ENCODE measurements around the gene SLC4A3. TPM values are rescaled to one million over a fixed set of nuclear protein-coding genes. Genes with fewer than 3 reads are reported as not detected.
"Not testable (repeated sequence)": the region's sequence is repeated elsewhere in the genome, so short reads cannot be mapped to it uniquely, and the experiment has no call there.

SLC4A3 gene
- total RNA-seq, 5 donors from 2014 or later (not counting 1 experiment from before 2014, with no cell fraction given): 0.08 to 0.47 (median 0.37) TPM

- Mint-ChIP-seq H3K9me3 (peaks cover 0 to 4% (median 0%) of the 10 kb centered on the region in 3 donors), H3K27me3 (peaks cover 16 to 31% of the 10 kb centered on the region in 2 donors), H3K4me3 (no peak overlapping the region), H3K27ac (no peak overlapping the region), H3K4me1 (peaks cover 0 to 1% (median 0%) of the 10 kb centered on the region in 3 donors), H3K36me3 (no peaks in the 10 kb centered on the region)
- no peaks in the 10 kb centered on the region for H3K9me3 ChIP-seq
- DNase-seq: no peak
- no peaks in the 10 kb centered on the region for H3K4me1 ChIP-seq (ENCODE audit: control insufficient read depth in 1 of 2, extremely low read depth in 1 of 2, insufficient read depth in 2 of 2, low read length in 2 of 2)
- POLR2A ChIA-PET: no interaction called here
- peaks cover 2 to 17% of the 10 kb centered on the region in 2 experiments for H3K27me3 ChIP-seq (replicated peaks in 1 of 2; ENCODE audit: control insufficient read depth in 2 of 2, extremely low read depth in 1 of 2, insufficient read depth in 2 of 2, low read length in 1 of 2)
- H3K4me3 ChIP-seq (ENCODE audit: control insufficient read depth in 1 of 2, extremely low read depth in 1 of 2, low read length in 1 of 2): no peak overlapping the region
- CTCF ChIA-PET: interaction anchor here in 1 of 2 donors (1.1 kb wide), 1 partner anchor 10 kb away, joined by 3 read pairs; no protein-coding TSS in a partner anchor
- H3K36me3 ChIP-seq (ENCODE audit: control insufficient read depth in 2 of 2, extremely low read depth in 1 of 2, insufficient read depth in 1 of 2, low read length in 1 of 2): no peaks in the 10 kb centered on the region
- ATAC-seq (replicated peaks in 1 of 4): no peak
- WGBS (ENCODE audit: insufficient coverage): no CpG with 5 or more reads among the region's 1 CpG
- no peak overlapping the region for H3K27ac ChIP-seq (ENCODE audit: low read length)
Measured at GRCh38 chr2:219679571-219679970, 52.1 kb downstream of the SLC4A3 start.

- POLR2A ChIA-PET: no interaction called here
- Mint-ChIP-seq H3K27ac (no peak overlapping the region), H3K4me1 (peaks cover 8 to 10% (median 8%) of the 10 kb centered on the region in 3 donors), H3K27me3 (peaks cover 10 to 23% of the 10 kb centered on the region in 2 donors), H3K36me3 (no peaks in the 10 kb centered on the region), H3K9me3 (peaks cover 0 to 4% (median 0%) of the 10 kb centered on the region in 3 donors), H3K4me3 (no peak overlapping the region)
- Histone ChIP-seq H3K4me1 (ENCODE audit: control insufficient read depth in 1 of 2, extremely low read depth in 1 of 2, insufficient read depth in 2 of 2, low read length in 2 of 2) (peaks cover 0 to 6% of the 10 kb centered on the region in 2 experiments), H3K4me3 (ENCODE audit: control insufficient read depth in 1 of 2, extremely low read depth in 1 of 2, low read length in 1 of 2) (no peak overlapping the region), H3K36me3 (ENCODE audit: control insufficient read depth in 2 of 2, extremely low read depth in 1 of 2, insufficient read depth in 1 of 2, low read length in 1 of 2) (no peaks in the 10 kb centered on the region), H3K27me3 (replicated peaks in 1 of 2; ENCODE audit: control insufficient read depth in 2 of 2, extremely low read depth in 1 of 2, insufficient read depth in 2 of 2, low read length in 1 of 2) (peaks cover 2 to 21% of the 10 kb centered on the region in 2 experiments), H3K27ac (ENCODE audit: low read length) (no peak overlapping the region), H3K9me3 (no peaks in the 10 kb centered on the region)
- 94% methylated on average over 2 of the region's 4 CpGs for WGBS (ENCODE audit: insufficient coverage)
- DNase-seq: no peak
- CTCF ChIA-PET: no interaction called here
- ATAC-seq (replicated peaks in 1 of 4): no peak
Measured at GRCh38 chr2:219680958-219681693, 53.7 kb downstream of the SLC4A3 start.

DNA sequence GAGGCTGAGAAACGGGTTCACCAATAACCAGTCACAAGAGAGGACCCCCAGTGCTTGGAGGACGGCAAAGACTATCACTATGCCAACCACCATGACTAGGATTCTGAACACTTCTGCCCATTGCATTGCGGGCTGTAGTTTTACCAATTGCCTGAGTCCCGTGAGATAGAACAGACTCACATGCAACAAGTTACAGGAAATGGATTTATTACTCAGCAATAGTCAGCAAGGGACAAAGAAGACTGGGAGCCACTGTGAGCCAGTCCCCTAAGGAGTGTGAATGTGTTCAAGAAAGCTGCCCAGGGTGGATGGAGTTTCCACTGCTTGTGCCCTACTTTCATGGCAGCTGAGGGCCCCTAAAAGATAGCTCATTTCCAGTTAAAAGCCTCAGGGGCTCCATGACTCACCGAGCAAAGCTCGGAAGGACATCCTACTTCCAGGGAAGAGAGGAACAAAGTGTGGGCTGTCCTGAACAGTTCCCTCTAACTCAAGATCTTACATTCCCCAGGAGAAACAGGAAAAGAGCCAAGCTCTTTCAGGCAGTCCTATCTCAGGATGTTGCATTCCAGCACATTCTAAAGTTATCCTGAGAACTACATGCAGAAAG, 54.4 kb downstream of the SLC4A3 start:
- CTCF ChIA-PET: no interaction called here
- Mint-ChIP-seq H3K4me1 (peaks cover 8 to 14% (median 10%) of the 10 kb centered on the region in 3 donors), H3K27ac (no peak overlapping the region), H3K9me3 (peaks cover 0 to 4% (median 0%) of the 10 kb centered on the region in 3 donors), H3K36me3 (no peaks in the 10 kb centered on the region), H3K27me3 (peaks cover 9 to 24% of the 10 kb centered on the region in 2 donors), H3K4me3 (no peak overlapping the region)
- ATAC-seq (replicated peaks in 1 of 4) (no peak), DNase-seq (no peak)
- Histone ChIP-seq H3K27ac (ENCODE audit: low read length) (no peak overlapping the region), H3K27me3 (replicated peaks in 1 of 2; ENCODE audit: control insufficient read depth in 2 of 2, extremely low read depth in 1 of 2, insufficient read depth in 2 of 2, low read length in 1 of 2) (peaks cover 2 to 25% of the 10 kb centered on the region in 2 experiments), H3K4me3 (ENCODE audit: control insufficient read depth in 1 of 2, extremely low read depth in 1 of 2, low read length in 1 of 2) (no peak overlapping the region), H3K36me3 (ENCODE audit: control insufficient read depth in 2 of 2, extremely low read depth in 1 of 2, insufficient read depth in 1 of 2, low read length in 1 of 2) (no peaks in the 10 kb centered on the region), H3K9me3 (no peaks in the 10 kb centered on the region), H3K4me1 (ENCODE audit: control insufficient read depth in 1 of 2, extremely low read depth in 1 of 2, insufficient read depth in 2 of 2, low read length in 2 of 2) (peaks cover 0 to 6% of the 10 kb centered on the region in 2 experiments)
- POLR2A ChIA-PET: no interaction called here
- WGBS (ENCODE audit: insufficient coverage): 87% methylated on average over 4 of the region's 6 CpGs

DNA sequence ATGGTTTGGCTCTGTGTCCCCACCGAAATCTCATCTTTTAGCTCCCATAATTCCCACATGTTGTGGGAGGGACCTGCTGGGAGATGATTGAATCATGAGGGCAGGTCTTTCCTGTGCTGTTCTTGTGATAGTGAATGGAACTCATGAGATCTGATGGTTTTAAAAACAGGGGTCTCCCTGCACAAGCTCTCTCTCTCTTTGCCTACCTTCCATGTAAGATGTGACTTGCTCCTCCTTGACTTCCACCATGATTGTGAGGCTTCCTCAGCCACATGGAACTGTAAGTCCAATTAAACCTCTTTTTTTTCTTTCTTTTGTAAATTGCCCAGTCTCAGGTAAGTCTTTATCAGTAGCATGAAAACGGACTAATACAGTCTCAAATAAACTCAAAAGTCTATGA, 56.0 kb downstream of the SLC4A3 start:
- H3K36me3 Mint-ChIP-seq; H3K9me3 Mint-ChIP-seq; DNase-seq; H3K4me3 ChIP-seq (ENCODE audit: control insufficient read depth in 1 of 2, extremely low read depth in 1 of 2, low read length in 1 of 2); POLR2A ChIA-PET; H3K9me3 ChIP-seq; H3K4me1 ChIP-seq (ENCODE audit: control insufficient read depth in 1 of 2, extremely low read depth in 1 of 2, insufficient read depth in 2 of 2, low read length in 2 of 2); H3K27ac Mint-ChIP-seq; ATAC-seq (replicated peaks in 1 of 4); H3K27ac ChIP-seq (ENCODE audit: low read length); CTCF ChIA-PET; H3K36me3 ChIP-seq (ENCODE audit: control insufficient read depth in 2 of 2, extremely low read depth in 1 of 2, insufficient read depth in 1 of 2, low read length in 1 of 2); H3K4me3 Mint-ChIP-seq: not testable (repeated sequence)
- Mint-ChIP-seq H3K27me3 (peaks cover 9 to 32% of the 10 kb centered on the region in 2 donors), H3K4me1 (peaks cover 8 to 14% (median 10%) of the 10 kb centered on the region in 3 donors)
- whole genome bisulfite sequencing (ENCODE audit: insufficient coverage): no CpG with 5 or more reads among the region's 2 CpGs
- H3K27me3 ChIP-seq (replicated peaks in 1 of 2; ENCODE audit: control insufficient read depth in 2 of 2, extremely low read depth in 1 of 2, insufficient read depth in 2 of 2, low read length in 1 of 2): peaks cover 2 to 17% of the 10 kb centered on the region in 2 experiments

DNA sequence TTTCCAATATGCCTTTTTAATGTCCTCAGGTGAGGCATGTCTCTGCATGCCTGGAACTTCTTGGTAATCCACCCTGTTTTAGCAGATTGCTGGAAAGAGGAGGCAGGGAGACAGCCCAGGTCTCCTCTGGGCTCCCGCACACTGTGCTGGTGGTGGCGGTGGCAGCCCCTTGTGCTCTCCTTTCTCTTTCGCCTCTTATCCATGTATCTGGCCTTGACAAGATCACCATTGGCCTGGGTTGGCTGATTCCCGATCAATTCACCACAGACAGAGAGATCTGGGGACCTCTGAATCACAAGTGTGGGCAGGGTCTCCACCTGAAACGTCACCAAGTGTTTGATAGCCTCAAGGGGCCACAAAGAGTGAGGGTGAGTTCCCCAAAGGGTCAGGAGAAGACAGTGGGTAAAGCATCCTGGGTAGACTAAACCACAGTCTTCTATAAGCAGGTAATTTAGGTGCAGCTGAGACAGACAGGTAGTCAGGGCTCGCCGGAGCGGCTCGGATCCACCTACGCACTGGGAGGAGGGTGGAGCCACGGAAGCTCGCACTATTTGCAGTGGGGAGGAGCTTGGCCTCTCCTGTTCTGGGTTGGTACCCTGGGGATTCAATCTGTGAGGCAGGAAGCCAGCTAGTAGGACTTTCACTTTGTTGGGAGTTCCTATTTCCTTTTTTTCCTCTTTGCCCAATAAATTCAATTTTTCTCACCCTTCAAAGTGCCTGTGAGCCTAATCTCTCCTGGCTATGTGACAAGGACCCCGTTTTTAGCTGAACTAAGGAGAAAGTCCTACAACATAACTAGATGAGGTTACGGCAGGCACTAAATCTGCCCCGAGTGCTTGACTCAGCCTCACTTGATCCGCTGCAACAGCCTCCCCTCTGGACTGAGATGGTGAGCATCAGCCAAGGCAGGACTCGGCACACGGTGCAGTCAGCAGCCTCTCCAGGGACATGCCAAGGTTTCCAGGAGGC, 57.6 kb downstream of the SLC4A3 start:
- H3K36me3 ChIP-seq (ENCODE audit: control insufficient read depth in 2 of 2, extremely low read depth in 1 of 2, insufficient read depth in 1 of 2, low read length in 1 of 2): no peaks in the 10 kb centered on the region
- Mint-ChIP-seq H3K4me1 (peaks cover 8 to 14% (median 10%) of the 10 kb centered on the region in 3 donors), H3K9me3 (peaks cover 0 to 4% (median 0%) of the 10 kb centered on the region in 3 donors), H3K27ac (peak overlapping the region in 1 of 2 donors; percentile 19), H3K36me3 (no peaks in the 10 kb centered on the region), H3K27me3 (peaks cover 13 to 40% of the 10 kb centered on the region in 2 donors), H3K4me3 (peak overlapping the region; percentile 42 to 76 (median 54))
- POLR2A ChIA-PET: no interaction called here
- CTCF ChIA-PET: no interaction called here
- ATAC-seq (replicated peaks in 1 of 4): peak; percentile 76 to 100 (median 89)
- H3K27me3 ChIP-seq (replicated peaks in 1 of 2; ENCODE audit: control insufficient read depth in 2 of 2, extremely low read depth in 1 of 2, insufficient read depth in 2 of 2, low read length in 1 of 2): peaks cover 2 to 22% of the 10 kb centered on the region in 2 experiments
- no peaks in the 10 kb centered on the region for H3K9me3 ChIP-seq
- H3K4me1 ChIP-seq (ENCODE audit: control insufficient read depth in 1 of 2, extremely low read depth in 1 of 2, insufficient read depth in 2 of 2, low read length in 2 of 2): peaks cover 0 to 6% of the 10 kb centered on the region in 2 experiments
- peak overlapping the region in 1 of 2 donors; percentile 12 for H3K4me3 ChIP-seq (ENCODE audit: control insufficient read depth in 1 of 2, extremely low read depth in 1 of 2, low read length in 1 of 2)
- no peak overlapping the region for H3K27ac ChIP-seq (ENCODE audit: low read length)
- WGBS (ENCODE audit: insufficient coverage): 38% methylated on average over 17 of the region's 18 CpGs
- peak in 32 of 35 experiments; percentile 3 to 52 (median 24) for DNase-seq

GRCh38 chr2:219687272-219687671, 59.8 kb downstream of the SLC4A3 start:
- Mint-ChIP-seq H3K36me3 (no peaks in the 10 kb centered on the region), H3K27me3 (peaks cover 21 to 48% of the 10 kb centered on the region in 2 donors), H3K27ac (no peak overlapping the region), H3K9me3 (peaks cover 0 to 4% (median 0%) of the 10 kb centered on the region in 3 donors), H3K4me1 (peaks cover 8 to 14% (median 10%) of the 10 kb centered on the region in 3 donors), H3K4me3 (no peak overlapping the region)
- Histone ChIP-seq H3K9me3 (no peaks in the 10 kb centered on the region), H3K36me3 (ENCODE audit: control insufficient read depth in 2 of 2, extremely low read depth in 1 of 2, insufficient read depth in 1 of 2, low read length in 1 of 2) (no peaks in the 10 kb centered on the region), H3K4me1 (ENCODE audit: control insufficient read depth in 1 of 2, extremely low read depth in 1 of 2, insufficient read depth in 2 of 2, low read length in 2 of 2) (peaks cover 0 to 6% of the 10 kb centered on the region in 2 experiments), H3K4me3 (ENCODE audit: control insufficient read depth in 1 of 2, extremely low read depth in 1 of 2, low read length in 1 of 2) (no peak overlapping the region), H3K27ac (ENCODE audit: low read length) (no peak overlapping the region), H3K27me3 (replicated peaks in 1 of 2; ENCODE audit: control insufficient read depth in 2 of 2, extremely low read depth in 1 of 2, insufficient read depth in 2 of 2, low read length in 1 of 2) (peaks cover 2 to 30% of the 10 kb centered on the region in 2 experiments)
- no peak for ATAC-seq (replicated peaks in 1 of 4)
- no CpG with 5 or more reads among the region's 3 CpGs for WGBS (ENCODE audit: insufficient coverage)
- POLR2A ChIA-PET: no interaction called here
- DNase-seq: no peak
- CTCF ChIA-PET: interaction anchor here in 1 of 2 donors (0.7 kb wide), 1 partner anchor 15 kb away, joined by 3 read pairs; no protein-coding TSS in a partner anchor
